RWPE1 (cell line): ENCODE data around the gene MRPS6.

Experiments used
- CTCF ChIA-PET: fragments of 350-600 bp; sonication (Branson Sonifier 250); formaldehyde crosslinking; extraction: SDS; loops from one replicate; lab custom pipeline; 2021; lab: Yijun Ruan, JAX
- POLR2A ChIA-PET: fragments of 400-600 bp; formaldehyde crosslinking; extraction: SDS; loops from one replicate; lab custom pipeline; 2020; ENCODE audit warnings: antibody characterized with exemption; ENCODE audit not compliant: low non-redundant PET; lab: Yijun Ruan, JAX
- DNase-seq: peaks from one replicate; pipeline ENCODE4 v3.0.0; 2012; ENCODE audit warnings: low spot score
- H3K27ac ChIP-seq: fragments of 450-650 bp; 2 replicates; pipeline ENCODE4 v1.5.1; 2017
- CTCF ChIP-seq: fragments of 450-650 bp; conservative IDR thresholded peaks from 2 replicates; pipeline ENCODE4 v1.5.1; 2017; ENCODE audit warnings: low read depth, mild to moderate bottlenecking

MRPS6 gene

GRCh38 chr21:34075091-34075425 is 1.7 kb downstream of the MRPS6 start:
- DNase-seq, result no peak
- ChIA-PET CTCF (interaction anchor here (0.8 to 6.2 kb wide), 4 partner anchors 9 to 273 kb away, joined by 3 to 39 read pairs (median 4); no protein-coding TSS in a partner anchor), POLR2A (no interaction called here)
- no peak overlapping the region for H3K27ac ChIP-seq
- TF ChIP-seq CTCF, result no peak

GRCh38 chr21:34075760-34076660 is 2.6 kb downstream of the MRPS6 start:
- POLR2A ChIA-PET, result no interaction called here
- no peak for TF ChIP-seq CTCF
- CTCF ChIA-PET, result interaction anchor here (0.6 to 6.2 kb wide), 4 partner anchors 8 to 272 kb away, joined by 3 to 39 read pairs (median 3); no protein-coding TSS in a partner anchor
- H3K27ac ChIP-seq, result no peak overlapping the region
- no peak for DNase-seq

- no peak for DNase-seq
- CTCF ChIA-PET, result interaction anchor here (0.6 to 6.2 kb wide), 2 partner anchors 55 to 153 kb away, joined by 3 to 39 read pairs; no protein-coding TSS in a partner anchor
- no peak for TF ChIP-seq CTCF
- POLR2A ChIA-PET, result no interaction called here
- no peak overlapping the region for H3K27ac ChIP-seq
Observed at GRCh38 chr21:34076835-34077234, 3.5 kb downstream of the MRPS6 start.

GRCh38 chr21:34077888-34078287 is 4.5 kb downstream of the MRPS6 start:
- DNase-seq, result no peak
- POLR2A ChIA-PET, result no interaction called here
- CTCF ChIA-PET, result interaction anchor here (6.2 kb wide), 1 partner anchor 154 kb away, joined by 39 read pairs; no protein-coding TSS in a partner anchor
- no peak overlapping the region for H3K27ac ChIP-seq
- TF ChIP-seq CTCF, result no peak

- ChIA-PET CTCF (no interaction called here), POLR2A (no interaction called here)
- H3K27ac ChIP-seq, result no peak overlapping the region
- DNase-seq, result no peak
- no peak for TF ChIP-seq CTCF
Observed at GRCh38 chr21:34078915-34079314, 5.5 kb downstream of the MRPS6 start.

- POLR2A ChIA-PET, result no interaction called here
- no peak for DNase-seq
- no peak for TF ChIP-seq CTCF
- H3K27ac ChIP-seq, result no peak overlapping the region
- CTCF ChIA-PET, result interaction anchor here (0.6 kb wide), 1 partner anchor 252 kb away, joined by 5 read pairs; no protein-coding TSS in a partner anchor
Observed at GRCh38 chr21:34080710-34081109, 7.3 kb downstream of the MRPS6 start.
